Tibial nerve (tissue), 3 donors: ENCODE results near the gene GTF3C4.

ENCODE experiments used
- POLR2A ChIP-seq, 2 donors: fragments of 450-650 bp; IDR thresholded peaks; one replicate each; pipeline ENCODE4 v1.6.1; 2017; ENCODE audit warnings: antibody characterized with exemption in 2 of 2, mild to moderate bottlenecking in 2 of 2, moderate library complexity in 2 of 2
- TF ChIP-seq, protein P1 (sequence below), 5 experiments: fragments of 200-600 bp in 3 of 5; fragments of 450-650 bp in 2 of 5; sonication (generic) in 3 of 5; IDR thresholded peaks; one replicate each; pipeline ENCODE4 v1.5.1; 2016 to 2019; ENCODE audit warnings: antibody characterized with exemption in 5 of 5, mild to moderate bottlenecking in 3 of 5, moderate library complexity in 2 of 5

DNA sequence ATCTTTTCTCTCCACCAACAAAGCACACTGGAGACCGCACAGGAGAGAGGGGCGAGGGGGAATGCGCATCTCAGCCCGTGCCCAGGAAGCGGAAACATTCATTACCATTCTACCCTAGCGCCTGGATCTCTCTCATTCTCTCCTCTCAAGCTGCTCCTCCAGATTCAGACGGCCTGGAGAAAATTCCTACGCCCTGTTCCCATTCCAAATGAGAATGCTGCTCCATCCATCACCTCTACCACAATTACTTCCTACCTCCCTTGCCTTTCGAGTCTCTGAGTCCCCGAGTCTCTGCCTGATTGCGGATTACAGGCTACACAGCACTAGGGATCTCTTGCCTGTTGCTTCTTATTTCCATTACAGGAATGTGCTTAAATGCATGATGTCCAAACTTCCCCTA, 7.1 kb upstream of the GTF3C4 start:
- TF ChIP-seq, protein P1, sequence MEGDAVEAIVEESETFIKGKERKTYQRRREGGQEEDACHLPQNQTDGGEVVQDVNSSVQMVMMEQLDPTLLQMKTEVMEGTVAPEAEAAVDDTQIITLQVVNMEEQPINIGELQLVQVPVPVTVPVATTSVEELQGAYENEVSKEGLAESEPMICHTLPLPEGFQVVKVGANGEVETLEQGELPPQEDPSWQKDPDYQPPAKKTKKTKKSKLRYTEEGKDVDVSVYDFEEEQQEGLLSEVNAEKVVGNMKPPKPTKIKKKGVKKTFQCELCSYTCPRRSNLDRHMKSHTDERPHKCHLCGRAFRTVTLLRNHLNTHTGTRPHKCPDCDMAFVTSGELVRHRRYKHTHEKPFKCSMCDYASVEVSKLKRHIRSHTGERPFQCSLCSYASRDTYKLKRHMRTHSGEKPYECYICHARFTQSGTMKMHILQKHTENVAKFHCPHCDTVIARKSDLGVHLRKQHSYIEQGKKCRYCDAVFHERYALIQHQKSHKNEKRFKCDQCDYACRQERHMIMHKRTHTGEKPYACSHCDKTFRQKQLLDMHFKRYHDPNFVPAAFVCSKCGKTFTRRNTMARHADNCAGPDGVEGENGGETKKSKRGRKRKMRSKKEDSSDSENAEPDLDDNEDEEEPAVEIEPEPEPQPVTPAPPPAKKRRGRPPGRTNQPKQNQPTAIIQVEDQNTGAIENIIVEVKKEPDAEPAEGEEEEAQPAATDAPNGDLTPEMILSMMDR (IDR thresholded peaks at IDR 0.05), result no peak
- TF ChIP-seq POLR2A (IDR thresholded peaks at IDR 0.05), result no peak
